IMR-90 (cell line): ENCODE data around the gene SERPINB2.

ENCODE experiments used
- CHD1 ChIP-seq: IDR thresholded peaks from 2 replicates; pipeline ENCODE4 v1.6.1; 2012; ENCODE audit warnings: low read depth, low read length, improper control_type of control experiment
- CTCF ChIP-seq: conservative IDR thresholded peaks from 2 replicates; pipeline ENCODE4 v1.5.1; 2012; ENCODE audit warnings: mild to moderate bottlenecking, low read depth, low read length, improper control_type of control experiment
- MAZ ChIP-seq: IDR thresholded peaks from 2 replicates; pipeline ENCODE4 v1.6.1; 2012; ENCODE audit warnings: low read depth, mild to moderate bottlenecking, low read length, improper control_type of control experiment, moderate library complexity, borderline replicate concordance
- MXI1 ChIP-seq: IDR thresholded peaks from 2 replicates; pipeline ENCODE4 v1.6.1; 2012; ENCODE audit warnings: low read depth, mild to moderate bottlenecking, low read length, moderate library complexity, borderline replicate concordance
- NFE2L2 ChIP-seq: fragments of 150-350 bp; IDR thresholded peaks from 2 replicates; pipeline ENCODE4 v1.6.1; 2016; ENCODE audit warnings: low read depth, mild to moderate bottlenecking, low read length
- POLR2A ChIP-seq: IDR thresholded peaks from 2 replicates; pipeline ENCODE4 v1.6.1; 2012; ENCODE audit warnings: mild to moderate bottlenecking, low read depth, low read length
- RCOR1 ChIP-seq: IDR thresholded peaks from 2 replicates; pipeline ENCODE4 v1.6.1; 2012; ENCODE audit warnings: mild to moderate bottlenecking, low read length, improper control_type of control experiment; ENCODE audit not compliant: insufficient replicate concordance
- SMC3 ChIP-seq: fragments of 150-350 bp; IDR thresholded peaks from 2 replicates; pipeline ENCODE4 v1.6.1; 2016; ENCODE audit warnings: low read depth, mild to moderate bottlenecking, antibody characterized with exemption, low read length, moderate library complexity
- USF2 ChIP-seq: fragments of 150-350 bp; IDR thresholded peaks from 2 replicates; pipeline ENCODE4 v1.6.1; 2017; ENCODE audit warnings: mild to moderate bottlenecking, antibody characterized with exemption, low read length, low read depth

GRCh38 chr18:63867368-63868125, 20.0 kb upstream of the SERPINB2 start:
- no peak for TF ChIP-seq CTCF
- TF ChIP-seq POLR2A: no peak
- no peak for TF ChIP-seq CHD1
- no peak for TF ChIP-seq MXI1
- TF ChIP-seq USF2: no peak
- TF ChIP-seq MAZ: no peak
- no peak for TF ChIP-seq SMC3
- no peak for TF ChIP-seq NFE2L2
- TF ChIP-seq RCOR1: no peak
